HL-60 (cell line): Measurements from ENCODE around the gene CFLAR.

Source experiments
- DNase-seq, 2 experiments: peaks; one replicate each; pipeline ENCODE4 v3.0.0-alpha.2; 2010 to 2020; ENCODE audit warnings: low read depth in 1 of 2, low spot score in 1 of 2
- H3K27ac ChIP-seq: fragments of 250-450 bp; sonication (Bioruptor Pico); replicated peaks from 2 replicates; pipeline ENCODE4 v1.5.1; 2020; ENCODE audit warnings: mild to moderate bottlenecking, moderate library complexity
- H3K27me3 ChIP-seq: fragments of 250-450 bp; sonication (Bioruptor Pico); 2 replicates; pipeline ENCODE4 v1.5.1; 2021; ENCODE audit warnings: mild to moderate bottlenecking, moderate library complexity; ENCODE audit not compliant: insufficient read depth, poor library complexity, severe bottlenecking
- H3K4me3 ChIP-seq: replicated peaks from 2 replicates; pipeline ENCODE4 v1.5.1; 2011; ENCODE audit warnings: mild to moderate bottlenecking, control low read depth, low read length; ENCODE audit not compliant: insufficient read depth
- CTCF ChIP-seq: IDR thresholded peaks from one replicate; pipeline ENCODE4 v1.5.1; 2011; ENCODE audit warnings: low read length, control low read depth, inconsistent platforms; ENCODE audit not compliant: insufficient read depth
- GABPA ChIP-seq: IDR thresholded peaks from 2 replicates; pipeline ENCODE4 v1.6.1; 2012; ENCODE audit warnings: low read depth
- POLR2AphosphoS5 ChIP-seq: IDR thresholded peaks from 2 replicates; pipeline ENCODE4 v1.6.1; 2012; ENCODE audit warnings: low read depth
- REST ChIP-seq: IDR thresholded peaks from 2 replicates; pipeline ENCODE4 v1.6.1; 2012; ENCODE audit warnings: low read depth; ENCODE audit not compliant: insufficient replicate concordance
- SPI1 ChIP-seq: IDR thresholded peaks from 2 replicates; pipeline ENCODE4 v1.6.1; 2012; ENCODE audit warnings: low read depth, mild to moderate bottlenecking, borderline replicate concordance

CFLAR gene

GRCh38 chr2:201220102-201220570, 104.2 kb downstream of the CFLAR start:
- Histone ChIP-seq H3K4me3 (no peak overlapping the region), H3K27ac (no peak overlapping the region)
- no peak for TF ChIP-seq SPI1
- no peak for TF ChIP-seq POLR2AphosphoS5
- no peak for TF ChIP-seq CTCF
- TF ChIP-seq REST, result no peak
- no peak for TF ChIP-seq GABPA

GRCh38 chr2:201223089-201224073, 107.4 kb downstream of the CFLAR start:
- Histone ChIP-seq H3K27me3 (no peaks in the 10 kb centered on the region), H3K27ac (no peak overlapping the region), H3K4me3 (no peak overlapping the region)
- no peak for DNase-seq
- TF ChIP-seq POLR2AphosphoS5 (no peak), SPI1 (no peak), CTCF (no peak), REST (no peak), GABPA (no peak)

More at GRCh38 chr2:201220102-201220570, 104.2 kb downstream of the CFLAR start:
- H3K27me3 ChIP-seq, result no peaks in the 10 kb centered on the region
- DNase-seq, result no peak
